ENCODE data around the gene PTPRH. TPM values are rescaled to one million over a fixed set of nuclear protein-coding genes. Genes with fewer than 3 reads are reported as not detected.

PTPRH gene
- total and polyA plus RNA-seq, 9 of the 15 experiments (the other 6 are each of a cell fraction or from before 2014, with no cell fraction given): 0.87 to 34.3 (median 22.7) TPM

DNA sequence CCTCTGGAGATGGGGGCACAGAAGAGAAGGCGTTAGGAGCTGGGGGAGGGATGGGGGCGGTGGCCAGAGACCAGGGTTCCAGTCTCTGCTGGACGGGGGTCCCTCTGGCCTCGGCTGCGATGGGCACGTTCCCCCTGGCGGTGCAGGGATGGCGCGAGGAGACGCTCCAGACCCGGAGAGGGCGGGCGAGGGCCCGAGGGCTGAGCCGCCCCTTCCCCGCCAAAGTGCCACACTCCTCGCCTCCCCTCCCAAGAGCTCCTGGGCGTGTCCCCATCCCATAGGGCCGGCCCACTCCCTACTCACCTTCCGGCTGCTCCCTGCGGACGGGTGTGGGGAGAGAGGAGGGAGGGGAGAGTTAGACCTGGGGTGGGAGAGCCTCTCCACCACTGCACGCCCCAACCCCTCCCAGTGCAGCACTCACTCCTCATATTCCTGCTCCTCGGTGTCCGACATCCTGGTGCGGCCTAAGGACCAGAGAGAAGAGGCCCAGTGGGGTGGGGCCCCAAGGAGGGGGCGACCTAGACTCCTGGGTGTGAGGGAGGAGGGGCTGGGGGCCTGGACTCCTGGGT lies 62.5 kb downstream of the PTPRH start (continued):
- TF ChIP-seq CHCHD3 (CRISPR knock-in tag; IDR thresholded peaks at IDR 0.05): no peak
- no peak for TF ChIP-seq SOX6 (IDR thresholded peaks at IDR 0.05)
- TF ChIP-seq DPF2 (IDR thresholded peaks at IDR 0.05): peak; percentile 23; the same call in 1 of the 2 replicates
- peak; percentile 73; the same call in 1 of the 2 replicates for TF ChIP-seq HDGF (IDR thresholded peaks at IDR 0.05)
- TF ChIP-seq HIVEP1 (CRISPR knock-in tag; IDR thresholded peaks at IDR 0.05): no peak
- no peak; the same call in 1 of the 2 replicates for TF ChIP-seq EGR1 (conservative IDR thresholded peaks at IDR 0.05)
- TF ChIP-seq DACH1 (IDR thresholded peaks at IDR 0.05; ENCODE audit: partially characterized antibody): no peak
- TF ChIP-seq WHSC1 (IDR thresholded peaks at IDR 0.05; ENCODE audit: low read length): no peak
- no peak for TF ChIP-seq ZNF24 (IDR thresholded peaks at IDR 0.05)
- peak; percentile 29 for TF ChIP-seq HMGN3 (IDR thresholded peaks at IDR 0.05; ENCODE audit: borderline replicate concordance, extremely low read depth, insufficient read length, low read depth, low read length)
- peak; percentile 64 for TF ChIP-seq POLR2A (conservative IDR thresholded peaks at IDR 0.05)
- TF ChIP-seq DDX20 (tag; IDR thresholded peaks at IDR 0.05; ENCODE audit: low read depth): no peak
- TF ChIP-seq TAL1 (IDR thresholded peaks at IDR 0.05): no peak
- TF ChIP-seq ZNF174 (CRISPR knock-in tag; IDR thresholded peaks at IDR 0.05): no peak
- no peak for TF ChIP-seq ZNF764 (CRISPR knock-in tag; IDR thresholded peaks at IDR 0.05; ENCODE audit: low read depth)
- TF ChIP-seq SRSF9 (IDR thresholded peaks at IDR 0.05; ENCODE audit: borderline replicate concordance, low read depth, low read length): no peak
- TF ChIP-seq, protein P1, sequence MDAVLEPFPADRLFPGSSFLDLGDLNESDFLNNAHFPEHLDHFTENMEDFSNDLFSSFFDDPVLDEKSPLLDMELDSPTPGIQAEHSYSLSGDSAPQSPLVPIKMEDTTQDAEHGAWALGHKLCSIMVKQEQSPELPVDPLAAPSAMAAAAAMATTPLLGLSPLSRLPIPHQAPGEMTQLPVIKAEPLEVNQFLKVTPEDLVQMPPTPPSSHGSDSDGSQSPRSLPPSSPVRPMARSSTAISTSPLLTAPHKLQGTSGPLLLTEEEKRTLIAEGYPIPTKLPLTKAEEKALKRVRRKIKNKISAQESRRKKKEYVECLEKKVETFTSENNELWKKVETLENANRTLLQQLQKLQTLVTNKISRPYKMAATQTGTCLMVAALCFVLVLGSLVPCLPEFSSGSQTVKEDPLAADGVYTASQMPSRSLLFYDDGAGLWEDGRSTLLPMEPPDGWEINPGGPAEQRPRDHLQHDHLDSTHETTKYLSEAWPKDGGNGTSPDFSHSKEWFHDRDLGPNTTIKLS (IDR thresholded peaks at IDR 0.05; ENCODE audit: borderline replicate concordance, low read depth): no peak
- TF ChIP-seq POLR2AphosphoS5 (IDR thresholded peaks at IDR 0.05; ENCODE audit: control insufficient read depth, insufficient read depth, low read depth, low read length): no peak
- TF ChIP-seq, protein P2, sequence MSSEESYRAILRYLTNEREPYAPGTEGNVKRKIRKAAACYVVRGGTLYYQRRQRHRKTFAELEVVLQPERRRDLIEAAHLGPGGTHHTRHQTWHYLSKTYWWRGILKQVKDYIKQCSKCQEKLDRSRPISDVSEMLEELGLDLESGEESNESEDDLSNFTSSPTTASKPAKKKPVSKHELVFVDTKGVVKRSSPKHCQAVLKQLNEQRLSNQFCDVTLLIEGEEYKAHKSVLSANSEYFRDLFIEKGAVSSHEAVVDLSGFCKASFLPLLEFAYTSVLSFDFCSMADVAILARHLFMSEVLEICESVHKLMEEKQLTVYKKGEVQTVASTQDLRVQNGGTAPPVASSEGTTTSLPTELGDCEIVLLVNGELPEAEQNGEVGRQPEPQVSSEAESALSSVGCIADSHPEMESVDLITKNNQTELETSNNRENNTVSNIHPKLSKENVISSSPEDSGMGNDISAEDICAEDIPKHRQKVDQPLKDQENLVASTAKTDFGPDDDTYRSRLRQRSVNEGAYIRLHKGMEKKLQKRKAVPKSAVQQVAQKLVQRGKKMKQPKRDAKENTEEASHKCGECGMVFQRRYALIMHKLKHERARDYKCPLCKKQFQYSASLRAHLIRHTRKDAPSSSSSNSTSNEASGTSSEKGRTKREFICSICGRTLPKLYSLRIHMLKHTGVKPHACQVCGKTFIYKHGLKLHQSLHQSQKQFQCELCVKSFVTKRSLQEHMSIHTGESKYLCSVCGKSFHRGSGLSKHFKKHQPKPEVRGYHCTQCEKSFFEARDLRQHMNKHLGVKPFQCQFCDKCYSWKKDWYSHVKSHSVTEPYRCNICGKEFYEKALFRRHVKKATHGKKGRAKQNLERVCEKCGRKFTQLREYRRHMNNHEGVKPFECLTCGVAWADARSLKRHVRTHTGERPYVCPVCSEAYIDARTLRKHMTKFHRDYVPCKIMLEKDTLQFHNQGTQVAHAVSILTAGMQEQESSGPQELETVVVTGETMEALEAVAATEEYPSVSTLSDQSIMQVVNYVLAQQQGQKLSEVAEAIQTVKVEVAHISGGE (CRISPR knock-in tag; IDR thresholded peaks at IDR 0.05): no peak
- TF ChIP-seq NFIC (IDR thresholded peaks at IDR 0.05): no peak
- no peak for TF ChIP-seq MAFK (IDR thresholded peaks at IDR 0.05; ENCODE audit: low read length)

Measured in K562 (cell line).